ENCODE measurements around the gene ANKLE2.

DNA sequence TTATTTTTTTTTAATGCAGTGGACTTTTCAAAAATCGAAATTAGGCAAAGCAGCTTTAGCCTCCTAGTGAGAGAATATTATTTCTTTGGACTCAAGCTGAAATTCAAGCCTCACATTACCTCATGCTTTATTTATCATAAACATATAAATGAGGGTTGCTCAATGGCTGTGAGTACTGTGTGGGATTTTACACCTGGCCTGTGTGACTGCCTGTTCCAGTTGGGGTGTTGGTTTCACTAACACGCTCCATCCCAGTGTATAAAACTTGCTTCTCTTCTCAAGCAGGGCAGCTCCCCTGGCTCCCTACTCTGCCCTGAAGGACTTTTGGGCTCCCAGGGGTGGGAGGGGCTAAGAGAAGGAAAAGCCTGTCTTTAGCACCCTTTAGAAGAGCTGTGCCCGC lies 15.0 kb downstream of the ANKLE2 start:
- TF ChIP-seq EZH2phosphoT487 (IDR thresholded peaks at IDR 0.05; ENCODE audit: low read depth): no peak
- TF ChIP-seq, protein P1, sequence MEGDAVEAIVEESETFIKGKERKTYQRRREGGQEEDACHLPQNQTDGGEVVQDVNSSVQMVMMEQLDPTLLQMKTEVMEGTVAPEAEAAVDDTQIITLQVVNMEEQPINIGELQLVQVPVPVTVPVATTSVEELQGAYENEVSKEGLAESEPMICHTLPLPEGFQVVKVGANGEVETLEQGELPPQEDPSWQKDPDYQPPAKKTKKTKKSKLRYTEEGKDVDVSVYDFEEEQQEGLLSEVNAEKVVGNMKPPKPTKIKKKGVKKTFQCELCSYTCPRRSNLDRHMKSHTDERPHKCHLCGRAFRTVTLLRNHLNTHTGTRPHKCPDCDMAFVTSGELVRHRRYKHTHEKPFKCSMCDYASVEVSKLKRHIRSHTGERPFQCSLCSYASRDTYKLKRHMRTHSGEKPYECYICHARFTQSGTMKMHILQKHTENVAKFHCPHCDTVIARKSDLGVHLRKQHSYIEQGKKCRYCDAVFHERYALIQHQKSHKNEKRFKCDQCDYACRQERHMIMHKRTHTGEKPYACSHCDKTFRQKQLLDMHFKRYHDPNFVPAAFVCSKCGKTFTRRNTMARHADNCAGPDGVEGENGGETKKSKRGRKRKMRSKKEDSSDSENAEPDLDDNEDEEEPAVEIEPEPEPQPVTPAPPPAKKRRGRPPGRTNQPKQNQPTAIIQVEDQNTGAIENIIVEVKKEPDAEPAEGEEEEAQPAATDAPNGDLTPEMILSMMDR (IDR thresholded peaks at IDR 0.05; ENCODE audit: low read depth, low read length): no peak

Data from OCI-LY3 (cell line).